GM18870 (cell line): ENCODE data around the gene PRR36.
A peak's percentile ranks its signal among the peaks of the same experiment; 100 is the strongest.

Source experiments
- ATAC-seq: cut with Tn5 transposase; IDR thresholded peaks from one replicate; pipeline ENCODE4 v1.9.1; 2021; ENCODE audit warnings: moderate library complexity; ENCODE audit not compliant: unreplicated experiment

Gene PRR36

DNA sequence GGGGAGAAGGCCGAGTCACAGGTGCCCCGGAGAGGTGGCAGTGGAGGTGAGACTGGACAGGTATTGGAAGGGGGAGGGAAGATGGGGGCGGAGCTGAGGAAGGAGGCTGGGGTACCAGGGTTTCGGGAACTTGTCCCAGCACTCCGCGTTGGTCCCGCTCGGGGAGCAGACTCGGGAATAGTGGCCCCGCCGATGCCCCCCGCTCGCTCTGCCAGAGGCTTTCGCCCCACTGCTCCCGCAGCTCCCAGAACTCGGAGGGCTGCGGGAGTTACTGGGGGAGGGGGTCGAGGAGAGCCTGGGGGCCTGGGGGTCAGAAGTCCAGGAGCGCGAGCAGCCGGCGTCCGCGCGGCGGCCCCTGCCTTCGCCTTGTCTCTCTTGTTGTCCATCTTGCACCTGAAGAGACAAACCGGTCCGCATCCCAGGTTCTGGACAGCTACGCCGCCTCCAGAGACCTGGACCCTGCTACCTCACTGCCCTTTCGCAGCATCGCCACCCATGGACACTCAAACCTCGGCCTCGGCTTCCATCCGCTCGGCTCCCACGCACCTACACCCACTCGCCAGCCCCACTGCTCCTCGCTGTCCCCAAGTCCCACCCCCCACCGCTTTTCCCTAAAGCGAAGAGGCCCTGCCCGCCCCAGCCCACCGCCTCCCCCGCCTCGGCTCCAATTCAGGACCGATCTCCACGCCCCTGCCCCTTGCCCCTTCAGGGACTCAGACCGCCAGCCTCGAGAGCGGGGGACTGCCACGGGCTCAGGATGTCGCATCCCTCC, 700 bp downstream of the PRR36 start:
- no peak for ATAC-seq

DNA sequence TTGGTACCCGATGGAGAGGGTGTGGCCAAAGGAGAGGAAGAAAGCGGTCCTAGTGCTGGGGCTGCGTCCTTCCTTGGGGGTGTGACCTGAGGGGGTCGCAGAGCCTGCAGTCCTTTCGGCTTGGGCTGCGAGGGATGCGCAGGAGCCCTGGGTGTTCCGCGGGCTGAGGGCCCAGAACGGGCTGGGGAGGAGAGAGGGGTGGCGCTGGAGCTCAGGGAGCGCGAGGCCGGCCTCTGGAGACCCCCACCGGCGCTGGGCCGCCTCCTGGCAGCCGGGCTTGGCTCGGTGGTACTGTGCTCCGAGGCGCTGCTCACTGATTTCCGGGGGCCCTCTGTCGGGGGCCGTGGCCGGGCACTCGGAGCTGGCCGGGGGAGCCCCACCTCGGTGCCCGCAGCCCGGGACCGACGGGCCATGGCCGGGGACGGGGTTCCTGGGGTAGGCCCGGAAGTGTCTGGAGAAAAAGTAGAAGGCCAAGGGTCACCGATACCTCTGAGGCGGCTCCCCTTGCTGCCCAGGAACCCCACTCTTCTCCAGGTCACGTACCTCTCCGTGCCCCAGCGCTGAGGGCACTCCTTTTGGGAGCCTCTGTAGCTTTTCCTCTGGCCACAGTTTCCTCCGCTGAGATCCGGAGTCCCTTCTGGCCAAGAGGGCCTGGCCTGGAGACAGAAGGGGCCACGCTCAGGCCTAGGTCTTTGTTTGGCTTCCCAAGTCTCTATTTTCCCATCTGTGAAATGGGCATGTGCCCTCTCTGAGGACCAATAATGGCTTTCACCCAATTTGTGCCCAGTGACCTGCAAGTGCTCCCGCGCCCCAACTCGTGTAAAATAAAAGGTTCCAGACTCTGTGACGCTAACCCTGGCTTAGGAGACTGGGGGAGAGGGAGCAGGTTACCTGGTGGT, 1.6 kb downstream of the PRR36 start:
- ATAC-seq, result no peak

DNA sequence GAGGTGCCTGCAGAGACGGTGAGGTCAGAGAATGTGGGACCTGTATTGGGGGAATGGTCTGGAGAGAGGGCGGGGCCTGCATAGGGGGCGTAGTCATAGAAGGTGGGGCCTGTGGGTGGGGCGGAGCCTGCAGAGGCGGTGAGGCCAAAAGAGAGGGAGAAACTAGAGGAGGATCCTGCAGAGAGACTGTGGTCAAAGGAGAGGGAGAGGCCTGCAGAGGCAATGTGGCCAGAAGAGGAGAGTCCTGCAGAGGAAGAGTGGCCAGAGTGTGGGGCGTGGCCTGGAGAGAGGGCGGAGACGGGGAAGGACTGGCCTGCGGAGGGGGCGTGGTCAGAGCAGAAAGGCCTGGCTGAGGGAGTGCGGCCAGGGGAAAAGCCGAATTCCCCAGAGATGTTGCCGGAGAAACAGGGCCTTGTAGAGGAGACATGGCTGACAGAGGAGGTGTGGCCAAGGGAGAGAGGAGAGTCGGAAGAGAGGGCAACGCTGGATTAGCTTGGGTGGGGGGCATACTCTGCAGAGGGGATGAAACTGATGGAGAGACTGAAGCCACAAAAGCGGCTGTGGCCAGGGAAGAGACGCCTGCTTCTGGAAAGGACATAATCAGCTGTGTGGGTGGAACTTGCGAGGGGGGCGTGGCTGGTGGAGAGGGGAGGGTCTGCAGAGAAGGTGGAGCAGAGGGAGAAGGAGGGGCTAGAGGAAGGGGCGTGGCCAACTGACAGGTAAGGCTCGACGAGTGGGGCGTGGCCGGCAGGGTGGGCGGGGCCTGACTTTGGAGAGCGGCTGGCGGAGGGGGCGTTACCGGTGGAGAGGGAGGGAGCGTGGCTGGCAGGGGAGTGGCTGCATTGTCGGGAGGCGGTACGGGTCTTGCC, 2.5 kb downstream of the PRR36 start:
- ATAC-seq, result no peak

DNA sequence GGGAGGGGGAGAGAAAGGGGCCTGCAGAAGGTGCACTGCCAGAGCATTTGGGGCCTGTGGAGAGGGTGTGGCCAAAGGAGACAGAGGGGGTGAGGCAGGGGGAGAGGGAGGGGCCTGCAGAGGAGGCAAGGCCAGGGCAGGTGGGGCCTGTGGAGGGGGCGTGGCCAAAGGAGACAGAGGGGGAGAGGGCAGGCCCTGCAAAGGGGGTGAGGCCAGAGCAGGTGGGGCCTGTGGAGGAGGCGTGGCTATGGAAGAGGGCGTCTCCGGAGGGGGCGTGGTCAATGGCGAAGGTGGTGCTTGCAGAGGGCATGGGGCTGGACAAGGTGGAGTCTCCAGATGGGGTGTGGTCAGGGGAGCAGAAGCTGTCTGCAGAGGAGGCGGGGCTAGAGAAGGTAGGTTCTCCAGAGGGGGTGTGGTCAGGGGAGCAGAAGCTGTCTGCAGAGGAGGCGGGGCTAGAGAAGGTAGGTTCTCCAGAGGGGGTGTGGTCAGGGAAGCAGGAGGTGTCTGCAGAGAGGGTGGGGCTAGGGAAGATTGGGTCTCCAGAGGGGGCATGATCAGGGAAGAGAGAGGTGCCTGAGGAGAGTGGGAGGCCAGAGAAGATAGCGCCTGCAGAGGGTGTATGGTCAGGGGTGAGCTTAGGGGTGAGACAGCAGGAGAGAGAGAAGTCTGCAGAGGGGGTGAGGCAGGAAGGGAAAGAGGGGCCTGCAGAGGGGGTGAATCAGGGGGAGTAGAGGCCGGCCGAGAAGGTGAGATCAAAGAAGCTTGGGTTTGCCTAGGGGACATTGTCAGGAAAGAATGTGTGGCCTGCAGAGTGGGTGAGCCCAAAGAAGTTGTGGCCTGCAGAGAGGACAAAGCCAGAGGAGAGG, 3.4 kb downstream of the PRR36 start:
- ATAC-seq, result no peak

DNA sequence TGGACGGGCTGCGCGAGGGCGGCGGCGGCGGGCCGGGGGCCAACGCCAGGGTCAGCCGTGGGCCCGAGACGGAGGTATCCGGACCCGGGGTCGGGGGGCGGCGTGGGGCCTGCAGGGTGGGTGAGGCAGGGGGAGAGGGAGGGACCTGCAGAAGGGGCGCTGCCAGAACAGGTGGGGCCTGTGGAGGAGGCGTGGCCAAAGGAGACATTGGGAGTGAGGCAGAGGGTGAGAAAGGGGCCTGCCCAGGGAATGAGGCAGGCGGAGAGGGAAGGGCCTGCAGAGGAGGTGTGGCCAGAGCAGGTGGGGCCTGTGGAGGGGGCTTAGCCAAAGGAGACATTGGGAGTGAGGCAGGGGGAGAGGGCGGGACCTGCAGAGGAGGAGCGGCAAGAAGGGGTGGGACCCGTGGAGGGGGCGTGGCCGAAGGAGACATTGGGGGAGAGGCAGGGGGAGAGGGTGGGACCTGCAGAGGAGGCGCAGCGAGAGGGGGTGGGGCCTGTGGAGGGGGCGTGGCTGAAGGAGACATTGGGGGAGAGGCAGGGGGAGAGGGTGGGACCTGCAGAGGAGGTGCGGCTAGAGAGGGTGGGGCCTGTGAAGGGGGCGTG, 4.2 kb downstream of the PRR36 start:
- ATAC-seq, result no peak

DNA sequence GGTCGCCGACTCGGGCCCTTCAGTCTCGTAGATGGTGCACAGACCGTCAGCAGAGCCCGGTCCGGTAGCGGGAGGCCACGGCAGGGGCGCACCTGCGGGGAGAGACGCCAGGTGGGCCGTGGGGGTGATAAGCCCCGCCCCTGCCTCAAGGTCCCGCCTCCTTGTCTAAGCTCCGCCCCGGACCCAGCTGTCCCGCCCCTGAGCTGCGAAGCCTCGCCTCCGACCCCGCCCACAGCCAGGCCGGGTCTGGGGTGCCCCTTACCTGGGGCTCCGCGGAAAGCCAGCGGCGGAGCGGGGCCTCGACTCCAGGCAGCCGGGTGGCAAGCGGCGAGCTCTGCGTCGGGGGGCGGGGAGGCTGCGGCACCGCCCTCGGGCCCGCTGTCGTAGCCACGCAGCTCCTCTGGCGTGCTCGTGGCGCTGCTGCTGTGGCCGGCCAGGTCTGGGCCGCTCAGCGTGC, 4.7 kb downstream of the PRR36 start:
- ATAC-seq, result peak; percentile 45

DNA sequence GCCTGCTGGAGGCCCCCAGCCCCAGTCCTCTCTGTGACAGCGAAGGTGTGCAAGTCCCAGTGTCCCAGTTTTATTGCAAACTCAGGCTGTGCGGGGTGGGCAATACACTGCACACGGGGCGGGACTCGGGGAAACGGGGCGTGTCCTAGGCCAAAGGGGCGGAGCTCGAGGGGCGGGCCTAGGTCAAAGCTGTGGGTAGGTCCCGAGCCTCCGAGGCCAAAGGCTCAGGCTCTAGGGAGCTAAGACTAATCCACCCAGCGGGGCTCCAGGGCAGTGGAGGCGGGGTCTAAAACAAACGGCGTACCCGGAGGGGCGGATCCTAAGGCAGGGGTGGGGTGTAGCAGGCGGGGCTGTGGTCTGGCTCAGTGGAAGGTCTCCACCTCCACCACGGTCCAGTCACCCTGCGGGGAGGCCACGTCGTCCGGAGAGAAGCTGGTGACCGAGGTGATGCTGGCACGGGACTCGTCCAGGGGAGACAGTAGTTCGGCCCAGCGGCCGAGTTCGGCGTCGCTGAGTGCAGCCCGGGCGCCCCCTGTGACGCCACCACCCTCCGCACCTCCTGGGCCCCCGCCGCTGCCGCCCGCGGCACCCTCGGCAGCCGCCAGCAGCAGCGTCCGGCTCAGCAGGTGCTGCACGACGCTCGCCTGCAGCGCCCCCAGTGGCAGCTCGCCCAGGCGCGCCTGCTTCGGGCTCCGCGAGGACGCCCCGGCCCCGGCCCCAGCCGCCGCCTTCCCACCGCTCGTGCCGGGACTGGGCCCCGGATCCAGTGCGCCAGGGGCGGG, 5.3 kb downstream of the PRR36 start:
- peak; percentile 33 for ATAC-seq

DNA sequence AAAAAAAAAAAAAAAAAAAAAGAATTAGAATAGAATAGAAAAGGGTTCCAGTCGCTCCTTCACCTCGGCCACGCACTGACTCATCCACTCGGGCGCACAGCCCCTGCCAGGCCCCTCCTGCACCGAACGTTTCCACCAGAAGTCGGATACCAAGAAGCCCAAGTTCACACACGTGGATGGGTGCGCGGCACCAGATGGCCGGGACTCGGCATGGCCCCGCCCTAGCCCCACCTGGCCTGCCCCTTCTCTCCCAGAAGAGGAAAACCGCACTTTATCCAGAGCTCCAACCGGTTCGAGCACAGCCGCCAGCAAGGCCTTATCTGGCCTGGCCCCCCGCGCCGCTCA, 5.9 kb downstream of the PRR36 start:
- no peak for ATAC-seq

DNA sequence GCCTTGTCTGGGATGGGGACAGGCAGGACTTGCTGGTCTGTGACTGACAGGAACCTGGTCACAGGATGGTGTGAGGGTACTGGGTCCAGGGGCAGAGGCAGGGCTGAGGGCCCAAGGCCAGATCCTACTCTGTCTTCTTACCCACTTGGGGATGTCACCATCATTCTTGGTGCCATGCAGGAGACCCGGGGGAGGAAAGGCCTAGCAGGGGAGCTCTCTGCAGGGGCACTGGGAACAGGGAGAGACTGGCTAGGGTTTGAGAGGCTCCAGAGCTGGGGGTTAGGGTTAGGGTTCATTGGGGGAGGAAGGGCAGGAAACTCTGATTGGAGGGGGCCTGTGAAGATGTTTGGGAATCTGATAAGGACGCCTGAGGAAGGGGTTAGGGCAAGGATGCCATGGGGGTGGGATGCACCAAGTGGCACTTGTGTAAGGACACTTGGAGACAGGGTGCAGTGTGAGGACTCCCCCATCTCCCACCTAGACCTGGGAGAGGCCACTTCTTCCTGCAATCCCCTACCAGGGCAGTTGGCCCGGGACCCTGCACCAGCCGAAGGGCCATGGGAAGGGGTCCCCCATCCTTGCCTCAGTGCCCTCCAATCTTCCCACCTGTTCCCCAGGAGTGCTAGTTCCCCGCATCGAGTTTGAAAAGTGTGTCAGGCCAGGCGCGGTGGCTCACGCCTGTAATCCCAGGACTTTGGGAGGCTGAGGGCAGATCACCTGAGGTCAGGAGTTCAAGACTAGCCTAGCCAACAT, 6.9 kb downstream of the PRR36 start:
- no peak for ATAC-seq

DNA sequence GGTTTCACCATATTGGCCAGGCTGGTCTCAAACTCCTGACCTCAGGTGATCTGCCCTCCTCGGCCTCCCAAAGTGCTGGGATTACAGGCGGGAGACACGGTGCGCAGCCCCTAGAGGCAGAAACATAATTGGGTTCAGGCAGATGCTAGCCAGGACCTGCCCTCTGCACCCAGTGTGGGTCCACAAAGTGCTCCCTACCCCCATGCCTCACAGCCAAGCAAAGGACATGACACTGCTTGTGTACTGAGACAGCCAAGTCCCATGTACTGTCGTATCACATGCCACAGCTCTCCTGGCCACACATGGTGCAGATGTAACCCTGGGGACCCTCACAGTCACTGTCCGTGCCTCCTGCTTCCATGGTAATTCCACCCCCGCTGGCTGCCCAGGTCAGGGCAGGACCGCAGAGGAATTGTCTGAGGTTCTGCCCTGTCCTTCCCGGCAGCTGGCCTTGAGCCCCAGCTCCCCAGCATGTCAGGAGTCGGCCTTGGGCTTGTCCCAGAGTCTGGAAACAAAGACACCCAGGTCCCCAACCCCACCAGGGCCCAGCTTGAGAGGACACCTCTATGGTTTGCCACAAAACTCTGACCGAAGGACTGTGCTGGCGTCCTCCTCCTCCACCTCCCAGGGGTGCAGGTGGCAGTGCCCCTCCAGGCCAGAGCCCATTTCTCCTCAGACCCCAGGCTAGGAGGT, 7.6 kb downstream of the PRR36 start:
- no peak for ATAC-seq

DNA sequence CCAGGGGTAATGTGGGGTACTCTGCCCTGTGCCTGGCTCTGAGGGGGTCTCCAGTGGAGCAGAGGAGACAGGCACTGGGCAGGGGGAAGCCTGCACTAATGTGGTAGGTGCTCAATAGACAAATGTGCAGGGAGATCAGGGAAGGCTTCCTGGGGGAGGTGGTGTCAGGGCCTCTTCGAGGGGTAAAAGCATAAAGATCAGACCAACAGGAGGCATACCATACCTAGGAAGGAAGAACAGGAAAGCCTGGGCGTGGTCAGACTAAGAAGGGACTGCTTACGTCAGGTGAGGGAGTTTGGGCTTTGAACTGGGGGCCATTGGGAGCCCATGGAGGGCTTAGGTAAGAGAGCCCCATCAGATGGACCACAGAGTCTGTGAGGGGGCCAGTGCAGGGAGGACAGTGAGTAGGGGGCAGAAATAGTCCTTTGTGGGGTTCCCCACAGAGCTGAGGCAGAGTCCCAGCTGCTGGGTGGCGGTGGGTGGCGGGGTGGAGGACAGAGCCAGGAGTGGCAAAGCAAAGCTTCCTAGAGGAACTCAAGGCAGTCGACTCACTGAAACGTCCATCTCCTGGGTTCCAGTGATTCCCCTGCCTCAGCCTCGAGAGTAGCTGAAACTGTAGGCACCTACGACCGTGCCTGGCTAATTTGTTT, 8.8 kb downstream of the PRR36 start:
- ATAC-seq, result no peak

DNA sequence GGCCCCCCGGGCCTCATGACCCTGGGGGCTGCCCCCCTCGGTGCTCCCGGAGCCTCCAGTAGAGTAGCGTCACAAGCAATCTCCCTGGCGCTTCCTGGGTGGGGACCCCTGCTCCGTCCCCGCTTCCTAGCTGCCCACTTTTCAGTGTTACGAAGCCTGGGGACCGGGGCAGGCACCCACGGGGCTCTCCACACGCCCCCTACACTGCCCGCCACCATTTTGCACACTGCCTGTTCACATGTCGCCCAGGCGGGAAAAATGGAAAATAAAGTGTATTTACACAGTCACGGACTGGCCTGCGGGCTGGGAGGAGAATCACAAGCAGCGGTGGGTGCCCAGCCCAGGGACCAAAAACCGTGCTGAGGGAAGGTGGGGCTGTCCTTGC, 9.5 kb downstream of the PRR36 start:
- no peak for ATAC-seq

DNA sequence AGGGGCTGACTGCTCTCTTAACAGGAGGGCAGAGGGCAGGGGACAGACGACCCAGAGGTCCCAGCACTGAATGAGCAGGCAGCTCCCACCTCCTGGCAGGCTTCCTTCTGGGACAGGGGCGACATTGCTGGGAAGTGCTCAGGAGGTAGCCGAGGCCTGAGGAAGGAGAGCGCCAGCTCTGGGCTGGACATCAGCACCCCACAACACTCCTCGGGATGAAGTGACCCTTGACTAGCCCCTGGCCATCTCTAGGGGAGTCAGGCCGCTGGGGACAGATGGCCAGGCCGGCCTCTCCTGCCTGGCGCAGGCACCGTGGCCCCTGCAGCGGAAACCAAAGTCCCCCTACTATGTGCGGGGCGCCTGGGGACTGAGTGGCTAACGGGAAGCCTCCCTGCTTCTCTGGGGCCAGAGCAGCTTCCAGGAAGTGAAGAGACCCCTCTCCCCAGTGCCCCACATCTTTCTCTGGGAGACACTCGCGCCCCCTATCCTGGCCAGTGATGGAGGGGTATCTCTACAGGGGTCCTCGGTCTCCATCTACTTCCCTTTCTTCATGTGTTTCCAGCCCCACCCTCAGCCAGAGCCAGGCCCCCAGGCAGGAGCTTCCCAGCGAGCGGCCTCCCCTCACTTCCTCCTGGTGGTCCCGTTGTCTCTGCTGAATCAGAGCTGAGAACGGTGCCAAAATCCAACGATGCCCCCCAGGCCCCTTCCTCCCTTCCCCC, 10.1 kb downstream of the PRR36 start:
- ATAC-seq, result no peak

DNA sequence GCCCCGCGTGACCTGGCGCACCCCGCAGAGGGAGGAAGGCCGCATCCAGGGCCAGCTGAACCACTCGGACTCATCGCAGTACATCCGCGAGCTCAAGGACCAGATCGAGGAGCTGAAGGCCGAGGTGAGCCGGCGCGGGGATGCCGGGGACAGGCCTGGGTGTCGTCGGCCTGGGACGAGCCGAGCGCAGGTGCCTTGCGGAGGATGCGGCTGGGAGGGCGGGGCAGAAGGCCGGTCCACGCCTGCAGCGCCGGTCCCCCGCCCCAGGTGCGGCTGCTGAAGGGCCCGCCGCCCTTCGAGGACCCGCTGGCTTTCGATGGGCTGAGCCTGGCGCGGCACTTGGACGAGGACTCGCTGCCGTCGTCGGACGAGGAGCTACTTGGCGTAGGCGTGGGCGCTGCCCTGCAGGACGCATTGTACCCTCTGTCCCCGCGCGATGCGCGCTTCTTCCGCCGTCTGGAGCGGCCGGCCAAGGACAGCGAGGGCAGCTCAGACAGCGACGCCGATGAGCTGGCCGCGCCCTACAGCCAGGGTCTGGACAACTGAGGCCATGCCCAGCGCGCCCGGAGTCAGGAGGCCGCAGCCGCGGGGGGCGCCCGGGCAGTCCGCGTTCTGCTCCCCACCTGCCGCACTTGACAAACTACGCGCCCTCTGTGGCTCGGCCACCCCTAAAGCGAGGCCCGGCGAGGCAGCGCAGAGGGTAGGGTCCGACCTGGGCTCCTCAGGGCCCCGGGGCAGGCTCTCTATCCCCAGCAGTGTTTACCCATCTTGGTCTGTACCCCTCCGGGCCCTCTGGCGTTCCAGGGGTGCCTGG, 10.8 kb downstream of the PRR36 start:
- ATAC-seq, result no peak

DNA sequence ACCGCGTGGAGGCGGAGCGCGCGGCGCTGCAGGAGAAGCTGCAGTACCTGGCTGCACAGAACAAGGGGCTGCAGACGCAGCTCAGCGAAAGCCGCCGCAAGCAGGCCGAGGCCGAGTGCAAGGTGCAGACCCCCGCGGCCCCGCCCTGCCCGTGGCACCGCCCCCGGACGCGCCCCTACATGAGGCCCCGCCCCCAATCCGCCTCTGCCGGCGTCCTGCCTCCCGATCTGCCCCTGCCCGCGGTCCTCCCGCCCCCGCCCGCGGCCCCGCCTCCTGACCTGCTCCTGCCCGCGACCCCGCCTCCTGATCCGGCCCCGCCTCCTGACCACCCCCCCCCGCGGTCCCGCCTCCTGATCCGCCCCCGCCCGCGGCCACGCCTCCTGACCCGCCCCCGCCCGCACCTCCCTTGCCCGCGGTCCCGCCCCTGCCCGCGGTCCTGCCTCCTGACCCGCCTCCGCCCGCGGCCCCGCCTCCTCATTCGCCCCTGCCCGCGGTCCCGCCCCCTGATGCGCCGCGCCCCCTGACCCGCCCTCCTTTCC, 11.7 kb downstream of the PRR36 start:
- ATAC-seq, result no peak
